H1 (cell line): Measurements from ENCODE around the gene ACVR1. TPM values are rescaled to one million over a fixed set of nuclear protein-coding genes. Genes with fewer than 3 reads are reported as not detected.

Source experiments
- CTCF ChIA-PET: fragments of 300-600 bp; sonication (Branson Sonifier 250); formaldehyde crosslinking; loops from one replicate; lab custom pipeline; 2021; ENCODE audit not compliant: partially characterized antibody; lab: Charles Lee
- POLR2A ChIA-PET: fragments of 300-600 bp; sonication (Branson Sonifier 250); formaldehyde crosslinking; loops from one replicate; lab custom pipeline; 2021; ENCODE audit warnings: inconsistent platforms; ENCODE audit not compliant: partially characterized antibody; lab: Charles Lee
- DNase-seq, 2 experiments: peaks; one replicate each; pipeline versions ENCODE4 v3.0.0 to v3.0.0-alpha.2; 2010 to 2022; ENCODE audit warnings: low spot score in 2 of 2, low read depth in 1 of 2, mixed read lengths in 1 of 2
- FAIRE-seq: peaks from 2 replicates; lab custom pipeline; 2011; peaks lifted over from hg19 to GRCh38; lab: Jason Lieb, UNC
- H2AFZ ChIP-seq: 2 replicates; pipeline ENCODE4 v1.8.1; 2012; ENCODE audit warnings: low read length, inconsistent platforms
- H2AK5ac ChIP-seq: 2 replicates; pipeline ENCODE4 v1.6.1; 2013; ENCODE audit warnings: low read depth, low read length
- H2BK120ac ChIP-seq: replicated peaks from 2 replicates; pipeline ENCODE3; 2013; ENCODE audit warnings: low read depth, low read length, inconsistent platforms
- H2BK12ac ChIP-seq: 2 replicates; pipeline ENCODE4 v1.6.1; 2013; ENCODE audit warnings: low read depth, low read length
- H2BK15ac ChIP-seq: 2 replicates; pipeline ENCODE4 v1.6.1; 2013; ENCODE audit warnings: low read length
- H2BK20ac ChIP-seq: 2 replicates; pipeline ENCODE4 v1.6.1; 2013; ENCODE audit warnings: low read length
- H2BK5ac ChIP-seq: 2 replicates; pipeline ENCODE4 v1.6.1; 2013; ENCODE audit warnings: low read depth, low read length
- H3K14ac ChIP-seq: 2 replicates; pipeline ENCODE4 v1.6.1; 2013; ENCODE audit warnings: inconsistent platforms; ENCODE audit not compliant: insufficient read length
- H3K18ac ChIP-seq: 2 replicates; pipeline ENCODE4 v1.6.1; 2013; ENCODE audit warnings: low read length; ENCODE audit errors: extremely low read depth
- H3K23ac ChIP-seq: 2 replicates; pipeline ENCODE4 v1.6.1; 2013; ENCODE audit warnings: inconsistent platforms; ENCODE audit not compliant: insufficient read length
- H3K23me2 ChIP-seq: 2 replicates; pipeline ENCODE4 v1.6.1; 2013; ENCODE audit warnings: low read depth, low read length
- H3K27ac ChIP-seq: 2 replicates; pipeline ENCODE4 v1.6.1; 2011; ENCODE audit warnings: low read depth, low read length, inconsistent platforms
- H3K27me3 ChIP-seq, 4 experiments: replicated peaks in 1 of 4; 1 replicate in 1 of 4; 2 replicates in 3 of 4; pipeline versions ENCODE4 v1.6.1 to v1.8.1; 2011 to 2013; ENCODE audit warnings: low read length in 3 of 4, mild to moderate bottlenecking in 3 of 4, inconsistent platforms in 2 of 4, mixed read lengths in 2 of 4, moderate library complexity in 1 of 4; ENCODE audit not compliant: control insufficient read depth in 3 of 4, insufficient read depth in 3 of 4; ENCODE audit errors: extremely low read depth in 1 of 4
- H3K36me3 ChIP-seq, 4 experiments: 2 replicates each; pipeline versions ENCODE4 v1.6.1 to v1.8.1; 2011 to 2013; ENCODE audit warnings: mild to moderate bottlenecking in 4 of 4, low read length in 3 of 4, moderate library complexity in 2 of 4, control low read depth in 1 of 4, inconsistent platforms in 1 of 4; ENCODE audit not compliant: insufficient read depth in 4 of 4, control insufficient read depth in 2 of 4
- H3K4ac ChIP-seq: replicated peaks from 2 replicates; pipeline ENCODE3; 2013; ENCODE audit warnings: low read length, low read depth, mixed read lengths, inconsistent platforms; ENCODE audit not compliant: insufficient read length
- H3K4me1 ChIP-seq, 4 experiments: replicated peaks in 1 of 4; 1 replicate in 1 of 4; 2 replicates in 3 of 4; pipeline versions ENCODE4 v1.6.1 to v1.8.1; 2011 to 2013; ENCODE audit warnings: low read length in 3 of 4, inconsistent platforms in 2 of 4, mixed read lengths in 1 of 4; ENCODE audit not compliant: insufficient read depth in 4 of 4, control insufficient read depth in 3 of 4
- H3K4me2 ChIP-seq, 2 experiments: 2 replicates each; pipeline versions ENCODE4 v1.6.1 to v1.8.1; 2011 to 2013; ENCODE audit warnings: low read depth in 2 of 2, low read length in 2 of 2, control low read depth in 1 of 2, inconsistent platforms in 1 of 2, mild to moderate bottlenecking in 1 of 2; ENCODE audit not compliant: insufficient read depth in 1 of 2
- H3K4me3 ChIP-seq, 4 experiments: fragments of 200-600, 300-600 bp in 1 of 4; sonication (generic), shearing (Covaris generic), sonication (Bioruptor Twin) in 1 of 4; 2 replicates each; pipeline versions ENCODE4 v1.5.1 to v1.8.1; 2011 to 2016; ENCODE audit warnings: low read length in 4 of 4, low read depth in 3 of 4, control low read depth in 2 of 4, inconsistent platforms in 2 of 4, mild to moderate bottlenecking in 2 of 4, mixed read lengths in 1 of 4, moderate library complexity in 1 of 4; ENCODE audit not compliant: insufficient read depth in 2 of 4; ENCODE audit errors: extremely low read depth in 1 of 4
- H3K56ac ChIP-seq: replicated peaks from 2 replicates; pipeline ENCODE3; 2013; ENCODE audit warnings: low read depth, mild to moderate bottlenecking, mixed read lengths, low read length, inconsistent platforms; ENCODE audit not compliant: insufficient read length
- H3K79me1 ChIP-seq: 2 replicates; pipeline ENCODE4 v1.6.1; 2013; ENCODE audit warnings: low read depth, low read length, control low read depth
- H3K79me2 ChIP-seq, 2 experiments: 2 replicates each; pipeline versions ENCODE4 v1.6.1 to v1.8.1; 2012 to 2013; ENCODE audit warnings: low read length in 2 of 2, mild to moderate bottlenecking in 2 of 2, inconsistent platforms in 1 of 2; ENCODE audit not compliant: insufficient read depth in 2 of 2, control insufficient read depth in 1 of 2
- H3K9ac ChIP-seq, 4 experiments: replicated peaks in 1 of 4; 1 replicate in 1 of 4; 2 replicates in 3 of 4; pipeline versions ENCODE4 v1.6.1 to v1.8.1; 2011 to 2013; ENCODE audit warnings: low read depth in 3 of 4, low read length in 3 of 4, control low read depth in 2 of 4, mild to moderate bottlenecking in 2 of 4, moderate library complexity in 2 of 4, inconsistent platforms in 1 of 4; ENCODE audit errors: extremely low read depth in 1 of 4
- H3K9me3 ChIP-seq, 2 experiments: 2 replicates each; pipeline versions ENCODE4 v1.6.1 to v1.8.1; 2012 to 2013; ENCODE audit warnings: mild to moderate bottlenecking in 2 of 2, moderate library complexity in 2 of 2, control low read depth in 1 of 2, inconsistent platforms in 1 of 2, low read depth in 1 of 2, low read length in 1 of 2, mixed read lengths in 1 of 2; ENCODE audit not compliant: insufficient read depth in 2 of 2
- H4K20me1 ChIP-seq, 2 experiments: replicated peaks in 1 of 2; 2 replicates each; pipeline versions ENCODE3 to v1.8.1; 2011 to 2013; ENCODE audit warnings: inconsistent platforms in 2 of 2, low read length in 2 of 2, mild to moderate bottlenecking in 1 of 2; ENCODE audit not compliant: insufficient read depth in 2 of 2, control insufficient read depth in 1 of 2
- H4K5ac ChIP-seq: 2 replicates; pipeline ENCODE4 v1.6.1; 2013; ENCODE audit warnings: low read length, low read depth, mixed read lengths, inconsistent platforms; ENCODE audit not compliant: insufficient read length
- H4K8ac ChIP-seq: 2 replicates; pipeline ENCODE4 v1.8.0; 2013; ENCODE audit warnings: mild to moderate bottlenecking, moderate library complexity, low read length, inconsistent platforms; ENCODE audit not compliant: insufficient read depth; ENCODE audit errors: extremely low read depth
- H4K91ac ChIP-seq: replicated peaks from 2 replicates; pipeline ENCODE3; 2013; ENCODE audit warnings: low read length, mixed read lengths, inconsistent platforms; ENCODE audit not compliant: insufficient read length
- ASH2L ChIP-seq: fragments of 200-600, 300-600 bp; sonication (generic); IDR thresholded peaks from one replicate; pipeline ENCODE4 v1.7.1; 2017; ENCODE audit warnings: low read length
- ATF2 ChIP-seq: IDR thresholded peaks from 2 replicates; pipeline ENCODE4 v1.6.1; 2012; ENCODE audit warnings: low read length, inconsistent platforms
- GTF2F1 ChIP-seq: IDR thresholded peaks from 2 replicates; pipeline ENCODE4 v1.6.1; 2012; ENCODE audit warnings: low read depth, low read length, improper control_type of control experiment, borderline replicate concordance
- KDM1A ChIP-seq: fragments of 200-600, 300-600 bp; sonication (generic); IDR thresholded peaks from 2 replicates; pipeline ENCODE4 v1.7.1; 2016; ENCODE audit warnings: mild to moderate bottlenecking, low read length, borderline replicate concordance
- MAX ChIP-seq: IDR thresholded peaks from 2 replicates; pipeline ENCODE4 v1.6.1; 2012; ENCODE audit warnings: inconsistent platforms
- RNF2 ChIP-seq: fragments of 200-900, 300-1000 bp; sonication (generic); IDR thresholded peaks from 2 replicates; pipeline ENCODE4 v1.7.1; 2016; ENCODE audit warnings: borderline replicate concordance, low read depth, mild to moderate bottlenecking, antibody characterized with exemption, low read length; ENCODE audit not compliant: poor library complexity, severe bottlenecking; ENCODE audit errors: missing control alignments
- RXRA ChIP-seq: IDR thresholded peaks from 2 replicates; pipeline ENCODE4 v1.6.1; 2011; ENCODE audit warnings: low read depth, mild to moderate bottlenecking, low read length, moderate library complexity; ENCODE audit not compliant: insufficient read depth
- SP1 ChIP-seq: IDR thresholded peaks from 2 replicates; pipeline ENCODE4 v1.6.1; 2011; ENCODE audit warnings: low read depth, low read length
- SRF ChIP-seq: IDR thresholded peaks from 2 replicates; pipeline ENCODE4 v1.6.1; 2011; ENCODE audit warnings: mild to moderate bottlenecking, low read depth, low read length, moderate library complexity
- SUZ12 ChIP-seq: fragments of 200-600 bp; sonication (generic); IDR thresholded peaks from 2 replicates; pipeline ENCODE4 v1.6.1; 2012; ENCODE audit warnings: mild to moderate bottlenecking, inconsistent platforms, low read length, moderate library complexity, mixed read lengths
- WGBS, 2 experiments: shearing (Covaris generic) in 1 of 2; methylation state at CpG; one replicate each; pipeline versions ENCODE4 v1.1.6 to v1.1.7; 2013 to 2015; ENCODE audit warnings: low lambda C conversion rate in 2 of 2, mixed read lengths in 2 of 2, inconsistent platforms in 1 of 2, low coverage in 1 of 2, missing lambda C conversion rate in 1 of 2; ENCODE audit not compliant: insufficient replicate concordance in 2 of 2, insufficient coverage in 1 of 2, insufficient read length in 1 of 2; ENCODE audit errors: extremely low coverage in 1 of 2, missing lambda C conversion rate in 1 of 2; 5-methylcytosine and 5-hydroxymethylcytosine counted together
- polyA plus RNA-seq, 7 experiments: library from polyadenylated mRNA; depleted of rRNA in 3 of 7; stranded (reverse) in 5 of 7; unstranded in 2 of 7; fragments of >200 nt in 5 of 7; fragments of 200-250 nt in 2 of 7; gene quantifications; 1 replicate in 5 of 7; 2 replicates in 1 of 7; 4 replicates in 1 of 7; pipeline versions ENCODE4 v1.2.1 to v1.2.3, GENCODE V29; 2011 to 2013; ENCODE audit warnings: missing spikeins in 2 of 7, mixed read lengths in 2 of 7
- total RNA-seq: library from RNA; stranded (reverse); fragmentation: NEBNext Ultra II Directional; extraction: Animal tissue kit (Norgen Biotek cat#: 25700); gene quantifications from 2 replicates; pipeline ENCODE4 v1.2.1, GENCODE V29; 2021

Gene ACVR1
- total and polyA plus RNA-seq, 2 of the 8 experiments (the other 6 are each of a cell fraction or from before 2014, with no cell fraction given), result 8.5 to 17.7 TPM

GRCh38 chr2:157918319-157918718 is 42.2 kb upstream of the ACVR1 start:
- no peaks in the 10 kb centered on the region for H3K4me1 ChIP-seq
- no peak for TF ChIP-seq MAX
- no peak for TF ChIP-seq SRF
- no peak for TF ChIP-seq ATF2
- no peak for TF ChIP-seq ASH2L
- no peak for TF ChIP-seq SP1
- no peak for TF ChIP-seq RNF2
- no peak for TF ChIP-seq GTF2F1
- TF ChIP-seq KDM1A, result no peak
- TF ChIP-seq SUZ12, result no peak
- TF ChIP-seq RXRA, result no peak
- TF ChIP-seq, all 59 proteins: peak for 0
- H2BK120ac ChIP-seq, result no peak overlapping the region
- no peaks in the 10 kb centered on the region for H4K20me1 ChIP-seq
- no peak overlapping the region for H2AFZ ChIP-seq
- H3K9ac ChIP-seq, result no peak overlapping the region
- no peak overlapping the region for H3K4me2 ChIP-seq
- H3K18ac ChIP-seq, result no peak overlapping the region
- no peak overlapping the region for H3K27ac ChIP-seq
- no peak overlapping the region for H4K91ac ChIP-seq
- ChIA-PET POLR2A (interaction anchor here (1.3 kb wide), 1 partner anchor 15 kb away, joined by 7 read pairs; no protein-coding TSS in a partner anchor), CTCF (interaction anchor here (0.6 to 1.3 kb wide), 5 partner anchors 14 to 1396 kb away, joined by 3 read pairs; no protein-coding TSS in a partner anchor)
- no peak overlapping the region for H2BK15ac ChIP-seq
- WGBS, 2 experiments, result 88% methylated on average over 1 of the region's 1 CpG; no CpG with 5 or more reads in 1 of the 2 experiments
- no peak overlapping the region for H4K8ac ChIP-seq
- no peak overlapping the region for H3K4me3 ChIP-seq
- H3K23me2 ChIP-seq, result no peaks in the 10 kb centered on the region
- no peak overlapping the region for H2AK5ac ChIP-seq
- no peaks in the 10 kb centered on the region for H3K79me1 ChIP-seq
- FAIRE-seq (no peak), DNase-seq (no peak)
- H3K79me2 ChIP-seq, result no peaks in the 10 kb centered on the region
- H3K4ac ChIP-seq, result no peak overlapping the region
- H2BK5ac ChIP-seq, result no peak overlapping the region
- no peak overlapping the region for H2BK20ac ChIP-seq
- no peaks in the 10 kb centered on the region; a peak in 2 of 7 replicates for H3K27me3 ChIP-seq
- H2BK12ac ChIP-seq, result no peak overlapping the region
- H3K23ac ChIP-seq, result no peak overlapping the region
- H3K14ac ChIP-seq, result no peak overlapping the region
- no peaks in the 10 kb centered on the region for H3K36me3 ChIP-seq
- H4K5ac ChIP-seq, result no peak overlapping the region
- H3K56ac ChIP-seq, result no peak overlapping the region
- H3K9me3 ChIP-seq, result no peaks in the 10 kb centered on the region
